GM12878 (cell line): ENCODE measurements around the gene SARDH.

ENCODE experiments used
- ATF7 ChIP-seq: fragments of 450-650 bp; IDR thresholded peaks from 2 replicates; pipeline ENCODE4 v1.6.1; 2016; ENCODE audit warnings: low read depth, mild to moderate bottlenecking
- EGR1 ChIP-seq, 2 experiments: IDR thresholded peaks; 1 replicate in 1 of 2; 2 replicates in 1 of 2; pipeline ENCODE4 v1.6.1; 2011 to 2012; ENCODE audit warnings: low read depth in 2 of 2, low read length in 2 of 2, borderline replicate concordance in 1 of 2, mild to moderate bottlenecking in 1 of 2, moderate library complexity in 1 of 2
- EZH2 ChIP-seq: IDR thresholded peaks from 2 replicates; pipeline ENCODE4 v1.6.1; 2012; ENCODE audit warnings: low read depth, mild to moderate bottlenecking, control low read depth, inconsistent platforms, low read length, borderline replicate concordance; ENCODE audit not compliant: control insufficient read depth
- FOXM1 ChIP-seq: IDR thresholded peaks from 2 replicates; pipeline ENCODE4 v1.6.1; 2012; ENCODE audit warnings: low read depth, mild to moderate bottlenecking, inconsistent platforms, low read length, moderate library complexity
- IKZF2 ChIP-seq, 2 experiments: fragments of 450-650 bp; IDR thresholded peaks; 2 replicates each; pipeline ENCODE4 v1.6.1; 2017; ENCODE audit warnings: mild to moderate bottlenecking in 2 of 2, moderate library complexity in 2 of 2
- KDM1A ChIP-seq: fragments of 200-600 bp; sonication (generic); IDR thresholded peaks from 2 replicates; pipeline ENCODE4 v1.6.1; 2016; ENCODE audit warnings: borderline replicate concordance
- NFYA ChIP-seq: IDR thresholded peaks from 2 replicates; pipeline ENCODE4 v1.6.1; 2011; ENCODE audit warnings: low read depth, mild to moderate bottlenecking, low read length, improper control_type of control experiment, borderline replicate concordance
- REST ChIP-seq: IDR thresholded peaks from 2 replicates; pipeline ENCODE4 v1.6.1; 2012; ENCODE audit warnings: mild to moderate bottlenecking, low read depth, low read length
- RFX5 ChIP-seq: IDR thresholded peaks from 2 replicates; pipeline ENCODE4 v1.6.1; 2011; ENCODE audit warnings: low read depth, low read length, improper control_type of control experiment
- SREBF1 ChIP-seq: IDR thresholded peaks from 2 replicates; pipeline ENCODE4 v1.6.1; 2012; ENCODE audit warnings: mild to moderate bottlenecking, low read length
- USF2 ChIP-seq: IDR thresholded peaks from 2 replicates; pipeline ENCODE4 v1.6.1; 2011; ENCODE audit warnings: low read depth, low read length, improper control_type of control experiment, borderline replicate concordance
- ZBTB33 ChIP-seq: fragments of 450-650 bp; IDR thresholded peaks from 2 replicates; pipeline ENCODE4 v1.6.1; 2017; ENCODE audit warnings: mild to moderate bottlenecking

GRCh38 chr9:133737071-133737773 lies 930 bp downstream of the SARDH start:
- TF ChIP-seq IKZF2 (IDR thresholded peaks at IDR 0.05) (no peak), KDM1A (no peak), EZH2 (no peak), EGR1 (IDR thresholded peaks at IDR 0.05; ENCODE audit: borderline replicate concordance in 1 of 2, low read depth in 2 of 2, low read length in 2 of 2) (no peak), RFX5 (no peak), FOXM1 (no peak), USF2 (no peak), ZBTB33 (no peak), REST (no peak), SREBF1 (no peak), NFYA (no peak), ATF7 (no peak)
